Activated CD8-positive, alpha-beta memory T cell treated with anti-CD3 and anti-CD28 coated beads for 48 hours (primary cell): ENCODE data around the gene IZUMO1R.
A peak's percentile ranks its signal among the peaks of the same experiment; 100 is the strongest.
"Not testable (repeated sequence)": the region's sequence is repeated elsewhere in the genome, so short reads cannot be mapped to it uniquely, and the experiment has no call there.

ENCODE experiments used
- DNase-seq, 3 experiments: peaks; one replicate each; pipeline ENCODE4 v3.0.0-alpha.2; 2020; ENCODE audit warnings: low read depth in 2 of 3, low spot score in 2 of 3

IZUMO1R gene

DNA sequence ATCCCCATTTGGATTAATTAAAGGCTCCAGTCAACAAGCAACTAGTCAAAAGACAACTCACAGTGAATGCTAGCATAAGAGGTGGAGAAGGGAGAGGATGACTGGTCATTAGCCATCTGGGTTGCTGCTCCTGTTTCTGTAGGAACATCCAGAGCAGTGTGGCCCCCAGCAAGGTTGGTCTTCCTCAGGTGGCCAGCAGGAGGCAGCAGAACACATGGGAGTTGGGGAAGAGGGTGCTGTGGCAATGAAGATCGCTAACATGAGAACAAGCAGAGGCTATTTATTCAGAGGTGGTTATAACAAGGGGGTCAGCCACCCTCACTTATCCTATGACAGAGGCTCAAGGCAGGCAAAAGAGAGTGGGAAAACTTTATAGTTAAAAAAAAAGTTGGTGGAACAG lies 21.3 kb downstream of the IZUMO1R start:
- DNase-seq: peak in 1 of 3 experiments; percentile 23

DNA sequence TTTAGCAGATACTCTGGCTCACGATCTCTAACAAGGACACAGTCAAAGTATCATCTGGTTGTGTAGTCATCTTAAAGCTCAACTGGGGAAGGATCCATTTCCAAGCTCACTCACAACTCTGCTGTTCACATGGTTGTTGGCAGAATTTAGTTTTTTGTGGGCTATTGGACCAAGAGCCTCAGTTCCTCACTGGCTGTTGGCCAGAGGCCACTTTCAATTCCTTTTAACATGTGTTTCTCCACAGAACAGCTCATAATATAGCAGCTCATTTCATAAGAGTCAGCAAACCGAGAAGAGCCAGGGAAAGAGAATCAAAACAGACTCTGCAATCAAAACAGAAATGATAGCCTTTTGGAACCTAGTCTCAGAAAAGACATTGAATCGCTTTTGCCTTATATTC lies 22.6 kb downstream of the IZUMO1R start:
- DNase-seq: no peak

DNA sequence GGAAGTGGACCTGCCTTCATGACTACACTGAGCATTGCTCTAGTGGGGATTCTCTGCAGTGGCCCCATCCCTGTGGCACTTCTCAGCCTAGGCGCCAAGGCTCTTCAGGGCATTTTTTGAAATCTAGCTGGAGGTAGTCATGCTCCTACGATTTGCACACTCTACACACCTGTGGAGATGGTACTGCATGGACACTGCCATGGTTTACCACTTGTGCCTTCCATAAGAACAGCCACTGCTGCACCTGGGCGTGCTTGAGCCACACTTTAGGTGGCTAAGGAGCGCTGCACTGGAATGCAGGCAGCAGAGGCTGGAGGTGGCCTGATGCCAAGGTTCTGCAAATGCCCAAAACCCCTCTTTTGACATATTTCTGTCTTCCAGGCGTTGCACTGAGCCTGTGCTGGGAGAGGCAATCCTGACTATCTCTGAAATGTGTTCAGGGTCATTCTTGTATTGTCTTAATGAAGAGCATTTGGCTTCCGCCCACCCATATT lies 24.3 kb downstream of the IZUMO1R start:
- no peak for DNase-seq

GRCh38 chr11:94329501-94329900 lies 25.1 kb downstream of the IZUMO1R start:
- DNase-seq: no peak

DNA sequence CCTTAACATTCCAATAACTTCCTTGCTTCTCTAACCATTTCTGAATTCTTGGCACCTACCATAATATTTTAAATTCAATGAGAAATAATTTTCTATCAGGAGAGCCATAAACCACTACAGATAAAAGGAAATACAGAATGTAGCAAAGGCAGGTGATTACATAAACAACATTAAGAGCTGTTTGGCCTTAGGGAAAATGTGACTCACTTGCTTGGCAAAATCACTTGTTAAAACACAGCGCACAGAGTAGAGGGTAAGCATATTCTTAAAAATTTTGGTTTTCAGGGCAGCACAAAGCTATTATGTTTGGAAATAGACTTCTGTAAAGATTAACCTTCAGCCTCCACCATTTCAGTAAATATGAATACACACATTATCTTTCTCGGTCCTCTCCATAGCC lies 26.4 kb downstream of the IZUMO1R start:
- no peak for DNase-seq

GRCh38 chr11:94332814-94333213 lies 28.4 kb downstream of the IZUMO1R start:
- DNase-seq: no peak

GRCh38 chr11:94336033-94336432 lies 31.7 kb downstream of the IZUMO1R start:
- DNase-seq: no peak

DNA sequence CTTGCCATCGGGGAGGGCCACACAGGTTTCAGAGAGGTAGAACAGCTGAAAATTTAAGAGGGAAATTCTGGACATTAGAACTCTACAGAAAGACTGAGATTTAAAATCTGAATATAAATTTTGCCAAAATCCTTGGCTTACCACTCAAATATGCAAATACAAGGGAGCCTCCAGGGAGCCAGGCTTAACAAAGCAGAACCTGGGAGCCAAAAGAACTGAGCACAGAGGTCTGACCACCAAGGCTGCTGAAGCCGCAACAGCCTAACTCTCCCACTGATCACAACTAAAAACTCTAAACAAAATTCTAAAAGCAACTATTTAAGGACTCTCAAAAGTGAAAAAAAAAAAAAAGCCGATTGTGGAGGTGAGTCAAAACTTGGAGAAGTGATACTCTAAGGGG lies 34.3 kb downstream of the IZUMO1R start:
- no peak for DNase-seq

DNA sequence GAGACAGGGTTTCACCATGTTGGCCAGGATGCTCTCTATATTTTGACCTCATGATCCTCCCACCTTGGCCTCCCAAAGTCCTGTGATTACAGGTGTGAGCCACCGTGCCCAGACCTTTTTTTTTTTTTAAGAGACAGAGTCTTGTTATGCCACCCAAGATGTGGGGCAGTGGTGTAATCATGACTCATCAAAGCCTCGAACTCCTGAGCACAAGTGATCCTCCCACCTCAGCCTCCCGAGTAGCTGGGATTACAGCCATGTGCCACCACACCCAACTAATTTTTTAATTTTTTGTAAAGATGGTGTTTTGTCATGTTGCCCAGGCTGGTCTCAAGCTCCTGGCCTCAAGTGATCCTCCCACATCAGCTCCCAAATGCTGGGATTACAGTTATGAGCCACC lies 37.9 kb downstream of the IZUMO1R start:
- DNase-seq: no peak

- DNase-seq: no peak
These were observed 39.1 kb downstream of the IZUMO1R start for GRCh38 chr11:94343495-94343894.

DNA sequence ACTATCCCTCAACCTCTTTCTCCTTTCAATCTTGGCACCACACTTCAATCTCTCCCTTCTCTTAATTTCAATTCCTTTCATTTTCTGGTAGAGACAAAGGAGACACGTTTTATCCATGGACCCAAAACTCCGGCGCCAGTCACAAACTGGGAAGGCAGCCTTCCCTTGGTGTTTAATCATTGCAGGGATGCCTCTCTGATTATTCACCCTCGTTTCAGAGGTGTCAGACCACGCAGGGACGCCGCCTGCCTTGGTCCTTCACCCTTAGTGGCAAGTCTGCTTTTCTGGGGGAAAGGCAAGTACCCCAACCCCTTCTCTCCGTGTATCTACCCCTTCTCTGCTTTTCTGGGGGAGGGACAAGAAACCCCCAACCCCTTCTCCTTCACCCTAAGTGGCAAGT lies 41.9 kb downstream of the IZUMO1R start:
- DNase-seq: not testable (repeated sequence)

GRCh38 chr11:94350850-94351563 lies 46.6 kb downstream of the IZUMO1R start:
- DNase-seq: not testable (repeated sequence)
